ENCODE results near the gene STK10. TPM values are rescaled to one million over a fixed set of nuclear protein-coding genes. Genes with fewer than 3 reads are reported as not detected.

STK10 gene
- polyA plus RNA-seq, 2 of the 4 experiments (the other 2 are of a cell fraction) = 4.3 to 13.1 TPM

- no peak for ATAC-seq
- DNase-seq (ENCODE audit: low read depth in 1 of 2, low spot score in 1 of 2) = no peak
- FAIRE-seq = no peak
- no peaks in the 10 kb centered on the region for H3K9me3 ChIP-seq
- 93% methylated on average over 13 of the region's 13 CpGs for WGBS (ENCODE audit: missing lambda C conversion rate)
- H3K4me3 ChIP-seq = no peak overlapping the region
- no peak overlapping the region for H3K27ac ChIP-seq
- CTCF ChIA-PET = interaction anchor here (1.1 to 4.9 kb wide), 6 partner anchors 15 to 412 kb away, joined by 3 to 64 read pairs (median 5); no protein-coding TSS in a partner anchor
- H3K4me1 ChIP-seq = no peaks in the 10 kb centered on the region
- no peak overlapping the region for H3K4me2 ChIP-seq
- TF ChIP-seq JUN (IDR thresholded peaks at IDR 0.05) = no peak
- no peak for TF ChIP-seq KDM5A (IDR thresholded peaks at IDR 0.05)
- TF ChIP-seq ELK1 (IDR thresholded peaks at IDR 0.05; ENCODE audit: low read depth, low read length) = no peak
- no peak for TF ChIP-seq BHLHE40 (IDR thresholded peaks at IDR 0.05; ENCODE audit: low read depth, low read length)
- TF ChIP-seq SREBF2 (IDR thresholded peaks at IDR 0.05) = no peak
- TF ChIP-seq CHD4 (IDR thresholded peaks at IDR 0.05; ENCODE audit: borderline replicate concordance) = no peak
- no peak for TF ChIP-seq MYC (IDR thresholded peaks at IDR 0.05; ENCODE audit: borderline replicate concordance, low read length)
- TF ChIP-seq HDAC2 (IDR thresholded peaks at IDR 0.05) = no peak
- no peak for TF ChIP-seq FOSL2 (IDR thresholded peaks at IDR 0.05)
- TF ChIP-seq FOSL2 (CRISPR knock-in tag; IDR thresholded peaks at IDR 0.05) = no peak
- TF ChIP-seq, protein P1, sequence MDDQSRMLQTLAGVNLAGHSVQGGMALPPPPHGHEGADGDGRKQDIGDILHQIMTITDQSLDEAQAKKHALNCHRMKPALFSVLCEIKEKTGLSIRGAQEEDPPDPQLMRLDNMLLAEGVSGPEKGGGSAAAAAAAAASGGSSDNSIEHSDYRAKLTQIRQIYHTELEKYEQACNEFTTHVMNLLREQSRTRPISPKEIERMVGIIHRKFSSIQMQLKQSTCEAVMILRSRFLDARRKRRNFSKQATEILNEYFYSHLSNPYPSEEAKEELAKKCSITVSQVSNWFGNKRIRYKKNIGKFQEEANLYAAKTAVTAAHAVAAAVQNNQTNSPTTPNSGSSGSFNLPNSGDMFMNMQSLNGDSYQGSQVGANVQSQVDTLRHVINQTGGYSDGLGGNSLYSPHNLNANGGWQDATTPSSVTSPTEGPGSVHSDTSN (IDR thresholded peaks at IDR 0.05) = no peak
- TF ChIP-seq EHF (CRISPR knock-in tag; IDR thresholded peaks at IDR 0.05) = no peak
- TF ChIP-seq POLR2A (IDR thresholded peaks at IDR 0.05; ENCODE audit: low read length) = no peak
- TF ChIP-seq, protein P2, sequence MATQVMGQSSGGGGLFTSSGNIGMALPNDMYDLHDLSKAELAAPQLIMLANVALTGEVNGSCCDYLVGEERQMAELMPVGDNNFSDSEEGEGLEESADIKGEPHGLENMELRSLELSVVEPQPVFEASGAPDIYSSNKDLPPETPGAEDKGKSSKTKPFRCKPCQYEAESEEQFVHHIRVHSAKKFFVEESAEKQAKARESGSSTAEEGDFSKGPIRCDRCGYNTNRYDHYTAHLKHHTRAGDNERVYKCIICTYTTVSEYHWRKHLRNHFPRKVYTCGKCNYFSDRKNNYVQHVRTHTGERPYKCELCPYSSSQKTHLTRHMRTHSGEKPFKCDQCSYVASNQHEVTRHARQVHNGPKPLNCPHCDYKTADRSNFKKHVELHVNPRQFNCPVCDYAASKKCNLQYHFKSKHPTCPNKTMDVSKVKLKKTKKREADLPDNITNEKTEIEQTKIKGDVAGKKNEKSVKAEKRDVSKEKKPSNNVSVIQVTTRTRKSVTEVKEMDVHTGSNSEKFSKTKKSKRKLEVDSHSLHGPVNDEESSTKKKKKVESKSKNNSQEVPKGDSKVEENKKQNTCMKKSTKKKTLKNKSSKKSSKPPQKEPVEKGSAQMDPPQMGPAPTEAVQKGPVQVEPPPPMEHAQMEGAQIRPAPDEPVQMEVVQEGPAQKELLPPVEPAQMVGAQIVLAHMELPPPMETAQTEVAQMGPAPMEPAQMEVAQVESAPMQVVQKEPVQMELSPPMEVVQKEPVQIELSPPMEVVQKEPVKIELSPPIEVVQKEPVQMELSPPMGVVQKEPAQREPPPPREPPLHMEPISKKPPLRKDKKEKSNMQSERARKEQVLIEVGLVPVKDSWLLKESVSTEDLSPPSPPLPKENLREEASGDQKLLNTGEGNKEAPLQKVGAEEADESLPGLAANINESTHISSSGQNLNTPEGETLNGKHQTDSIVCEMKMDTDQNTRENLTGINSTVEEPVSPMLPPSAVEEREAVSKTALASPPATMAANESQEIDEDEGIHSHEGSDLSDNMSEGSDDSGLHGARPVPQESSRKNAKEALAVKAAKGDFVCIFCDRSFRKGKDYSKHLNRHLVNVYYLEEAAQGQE (IDR thresholded peaks at IDR 0.05) = no peak
- no peak for TF ChIP-seq MAZ (IDR thresholded peaks at IDR 0.05; ENCODE audit: borderline replicate concordance, low read depth, low read length)
- TF ChIP-seq MAFK (IDR thresholded peaks at IDR 0.05; ENCODE audit: partially characterized antibody) = no peak
- POLR2A ChIA-PET = no interaction called here
Measured at GRCh38 chr5:172042183-172042582, 145.8 kb downstream of the STK10 start.

GRCh38 chr5:172038167-172038566, 149.9 kb downstream of the STK10 start:
- Histone ChIP-seq H3K27ac (no peak overlapping the region), H3K9me3 (no peaks in the 10 kb centered on the region), H3K4me1 (no peaks in the 10 kb centered on the region), H3K4me3 (no peak overlapping the region), H3K4me2 (no peak overlapping the region)
- WGBS (ENCODE audit: missing lambda C conversion rate) = 50% methylated on average over 3 of the region's 3 CpGs
- no peak for TF ChIP-seq EHF (CRISPR knock-in tag; IDR thresholded peaks at IDR 0.05)
- TF ChIP-seq TFCP2L1 (CRISPR knock-in tag; IDR thresholded peaks at IDR 0.05) = no peak
- TF ChIP-seq TP53 (CRISPR knock-in tag; IDR thresholded peaks at IDR 0.05) = no peak
- no peak for TF ChIP-seq HOXA7 (CRISPR knock-in tag; IDR thresholded peaks at IDR 0.05)
- TF ChIP-seq MAZ (IDR thresholded peaks at IDR 0.05; ENCODE audit: borderline replicate concordance, low read depth, low read length) = no peak
- TF ChIP-seq, protein P3, sequence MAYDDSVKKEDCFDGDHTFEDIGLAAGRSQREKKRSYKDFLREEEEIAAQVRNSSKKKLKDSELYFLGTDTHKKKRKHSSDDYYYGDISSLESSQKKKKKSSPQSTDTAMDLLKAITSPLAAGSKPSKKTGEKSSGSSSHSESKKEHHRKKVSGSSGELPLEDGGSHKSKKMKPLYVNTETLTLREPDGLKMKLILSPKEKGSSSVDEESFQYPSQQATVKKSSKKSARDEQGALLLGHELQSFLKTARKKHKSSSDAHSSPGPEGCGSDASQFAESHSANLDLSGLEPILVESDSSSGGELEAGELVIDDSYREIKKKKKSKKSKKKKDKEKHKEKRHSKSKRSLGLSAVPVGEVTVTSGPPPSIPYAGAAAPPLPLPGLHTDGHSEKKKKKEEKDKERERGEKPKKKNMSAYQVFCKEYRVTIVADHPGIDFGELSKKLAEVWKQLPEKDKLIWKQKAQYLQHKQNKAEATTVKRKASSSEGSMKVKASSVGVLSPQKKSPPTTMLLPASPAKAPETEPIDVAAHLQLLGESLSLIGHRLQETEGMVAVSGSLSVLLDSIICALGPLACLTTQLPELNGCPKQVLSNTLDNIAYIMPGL (CRISPR knock-in tag; IDR thresholded peaks at IDR 0.05; ENCODE audit: borderline replicate concordance) = no peak
- no peak for TF ChIP-seq SMC3 (IDR thresholded peaks at IDR 0.05)
- no peak for TF ChIP-seq BCL3 (IDR thresholded peaks at IDR 0.05)
- TF ChIP-seq KDM1A (IDR thresholded peaks at IDR 0.05; ENCODE audit: low read depth) = no peak
- no peak for TF ChIP-seq RAD21 (conservative IDR thresholded peaks at IDR 0.05 in 1 of 2, IDR thresholded peaks at IDR 0.05 in 1 of 2)
- TF ChIP-seq MYC (IDR thresholded peaks at IDR 0.05; ENCODE audit: borderline replicate concordance, low read length) = no peak
- TF ChIP-seq JUNB (IDR thresholded peaks at IDR 0.05) = no peak
- no peak for TF ChIP-seq ZSCAN20 (CRISPR knock-in tag; IDR thresholded peaks at IDR 0.05)
- TF ChIP-seq, protein P4, sequence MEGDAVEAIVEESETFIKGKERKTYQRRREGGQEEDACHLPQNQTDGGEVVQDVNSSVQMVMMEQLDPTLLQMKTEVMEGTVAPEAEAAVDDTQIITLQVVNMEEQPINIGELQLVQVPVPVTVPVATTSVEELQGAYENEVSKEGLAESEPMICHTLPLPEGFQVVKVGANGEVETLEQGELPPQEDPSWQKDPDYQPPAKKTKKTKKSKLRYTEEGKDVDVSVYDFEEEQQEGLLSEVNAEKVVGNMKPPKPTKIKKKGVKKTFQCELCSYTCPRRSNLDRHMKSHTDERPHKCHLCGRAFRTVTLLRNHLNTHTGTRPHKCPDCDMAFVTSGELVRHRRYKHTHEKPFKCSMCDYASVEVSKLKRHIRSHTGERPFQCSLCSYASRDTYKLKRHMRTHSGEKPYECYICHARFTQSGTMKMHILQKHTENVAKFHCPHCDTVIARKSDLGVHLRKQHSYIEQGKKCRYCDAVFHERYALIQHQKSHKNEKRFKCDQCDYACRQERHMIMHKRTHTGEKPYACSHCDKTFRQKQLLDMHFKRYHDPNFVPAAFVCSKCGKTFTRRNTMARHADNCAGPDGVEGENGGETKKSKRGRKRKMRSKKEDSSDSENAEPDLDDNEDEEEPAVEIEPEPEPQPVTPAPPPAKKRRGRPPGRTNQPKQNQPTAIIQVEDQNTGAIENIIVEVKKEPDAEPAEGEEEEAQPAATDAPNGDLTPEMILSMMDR (IDR thresholded peaks at IDR 0.05) = no peak
- TF ChIP-seq MAX (IDR thresholded peaks at IDR 0.05) = no peak
- ChIA-PET POLR2A (no interaction called here), CTCF (interaction anchor here (0.6 to 4.7 kb wide), 4 partner anchors 120 to 1053 kb away, joined by 3 to 22 read pairs (median 4); partner anchors contain the start of gene FGF18)
- DNase-seq (ENCODE audit: low read depth in 1 of 2, low spot score in 1 of 2) (no peak), ATAC-seq (no peak), FAIRE-seq (no peak)
